ENCODE data around the gene RNF186. TPM values are rescaled to one million over a fixed set of nuclear protein-coding genes. Genes with fewer than 3 reads are reported as not detected.

Gene RNF186
- total RNA-seq, 1 experiment from 2014 or later: 0.69 TPM

DNA sequence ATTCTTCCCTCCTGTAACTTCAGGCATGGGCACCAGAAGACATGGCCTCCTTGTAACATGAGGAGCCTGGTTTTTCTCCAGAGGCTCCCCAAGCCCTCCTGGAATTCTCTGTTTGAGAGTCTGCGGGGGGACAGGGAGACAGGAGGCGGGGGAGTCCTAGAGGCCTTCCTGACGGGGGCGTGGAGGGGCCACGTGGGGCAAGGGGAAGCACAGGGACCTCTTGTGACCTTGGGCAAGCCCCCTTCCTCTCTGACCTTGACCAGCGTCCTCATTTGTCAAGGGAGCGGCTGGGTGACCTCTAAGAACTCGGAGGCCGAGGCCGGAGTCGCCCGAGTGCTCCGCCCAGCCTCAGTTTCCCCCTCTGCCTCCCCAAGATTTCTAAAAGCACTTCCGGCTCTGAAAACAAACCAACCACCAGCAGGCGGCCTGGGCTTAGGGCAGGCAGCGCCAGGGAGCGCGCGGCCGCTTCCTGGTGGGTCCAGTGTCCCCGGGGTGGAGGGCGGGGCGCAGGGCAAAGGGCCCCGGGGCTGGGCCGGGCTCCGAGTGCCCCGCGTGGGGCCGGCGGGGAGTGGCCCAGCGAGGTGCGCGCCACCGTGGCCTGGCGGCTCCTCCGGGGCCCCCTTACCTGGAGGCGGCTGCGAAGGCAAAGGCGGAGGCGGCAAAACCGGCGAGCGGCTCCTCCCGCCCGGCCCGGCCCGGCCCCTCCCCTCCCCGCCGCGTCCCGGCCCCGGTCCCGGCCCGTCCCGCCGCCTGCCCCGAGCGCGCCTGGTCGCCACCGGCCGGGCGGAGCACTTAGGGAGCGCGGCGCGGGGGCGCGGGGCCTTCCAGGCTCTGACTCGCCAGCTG, 15.6 kb downstream of the RNF186 start, which contains the start of gene TMCO4:
TSS of gene TMCO4 (minus strand) at position 687 of the 846 bp plus-strand sequence. CDS start 19,158 bp downstream, outside the sequence.
- peak; percentile 49 for DNase-seq
- H3K4me3 ChIP-seq (ENCODE audit: low read length): peak within 1 kb of the TSS; percentile 75
- H3K27me3 ChIP-seq (ENCODE audit: low read length): no peaks in the 10 kb centered on the region
- ChIA-PET CTCF (no interaction called here), POLR2A (ENCODE audit: unreplicated experiment) (no interaction called here)
- H3K9me2 ChIP-seq (replicated peaks; ENCODE audit: low read length): no peaks in the 10 kb centered on the region
- H4K20me1 ChIP-seq (ENCODE audit: low read length): no peaks in the 10 kb centered on the region
- H3K9me3 ChIP-seq (ENCODE audit: low read length): no peaks in the 10 kb centered on the region
- H3K36me3 ChIP-seq (ENCODE audit: low read depth, low read length): no peaks in the 10 kb centered on the region
- H2AFZ ChIP-seq (ENCODE audit: low read length): peak within 1 kb of the TSS; percentile 84
- intact Hi-C loops (cut with micrococcal nuclease): loop anchor here (2.0 to 5.0 kb wide), 3 partner anchors 48 to 73 kb away; no protein-coding TSS in a partner anchor
- BruUV-seq (replicated peaks): no TSS peak
- TF ChIP-seq EZH2phosphoT487 (IDR thresholded peaks at IDR 0.05; ENCODE audit: borderline replicate concordance, low read length) (no peak), EZH2 (IDR thresholded peaks at IDR 0.05; ENCODE audit: low read length, unreplicated experiment) (no peak)
- TF ChIP-seq, protein P1, sequence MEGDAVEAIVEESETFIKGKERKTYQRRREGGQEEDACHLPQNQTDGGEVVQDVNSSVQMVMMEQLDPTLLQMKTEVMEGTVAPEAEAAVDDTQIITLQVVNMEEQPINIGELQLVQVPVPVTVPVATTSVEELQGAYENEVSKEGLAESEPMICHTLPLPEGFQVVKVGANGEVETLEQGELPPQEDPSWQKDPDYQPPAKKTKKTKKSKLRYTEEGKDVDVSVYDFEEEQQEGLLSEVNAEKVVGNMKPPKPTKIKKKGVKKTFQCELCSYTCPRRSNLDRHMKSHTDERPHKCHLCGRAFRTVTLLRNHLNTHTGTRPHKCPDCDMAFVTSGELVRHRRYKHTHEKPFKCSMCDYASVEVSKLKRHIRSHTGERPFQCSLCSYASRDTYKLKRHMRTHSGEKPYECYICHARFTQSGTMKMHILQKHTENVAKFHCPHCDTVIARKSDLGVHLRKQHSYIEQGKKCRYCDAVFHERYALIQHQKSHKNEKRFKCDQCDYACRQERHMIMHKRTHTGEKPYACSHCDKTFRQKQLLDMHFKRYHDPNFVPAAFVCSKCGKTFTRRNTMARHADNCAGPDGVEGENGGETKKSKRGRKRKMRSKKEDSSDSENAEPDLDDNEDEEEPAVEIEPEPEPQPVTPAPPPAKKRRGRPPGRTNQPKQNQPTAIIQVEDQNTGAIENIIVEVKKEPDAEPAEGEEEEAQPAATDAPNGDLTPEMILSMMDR (conservative IDR thresholded peaks at IDR 0.05; ENCODE audit: low read depth, low read length): peak; percentile 39
- ATAC-seq: peak; percentile 81
- H3K4me2 ChIP-seq (ENCODE audit: low read length): peak within 1 kb of the TSS; percentile 88
- H3K79me2 ChIP-seq (ENCODE audit: low read length): no peaks in the 10 kb centered on the region
- H3K9ac ChIP-seq (ENCODE audit: low read length): peak within 1 kb of the TSS; percentile 77
- H3F3A ChIP-seq (ENCODE audit: low read length, unreplicated experiment): no peaks in the 10 kb centered on the region
- peaks cover 17% of the 10 kb centered on the region; the same call in 1 of the 2 replicates for H3K4me1 ChIP-seq (ENCODE audit: insufficient read depth, low read length)
- peak within 1 kb of the TSS; percentile 59 for H3K27ac ChIP-seq (ENCODE audit: low read length)

DNA sequence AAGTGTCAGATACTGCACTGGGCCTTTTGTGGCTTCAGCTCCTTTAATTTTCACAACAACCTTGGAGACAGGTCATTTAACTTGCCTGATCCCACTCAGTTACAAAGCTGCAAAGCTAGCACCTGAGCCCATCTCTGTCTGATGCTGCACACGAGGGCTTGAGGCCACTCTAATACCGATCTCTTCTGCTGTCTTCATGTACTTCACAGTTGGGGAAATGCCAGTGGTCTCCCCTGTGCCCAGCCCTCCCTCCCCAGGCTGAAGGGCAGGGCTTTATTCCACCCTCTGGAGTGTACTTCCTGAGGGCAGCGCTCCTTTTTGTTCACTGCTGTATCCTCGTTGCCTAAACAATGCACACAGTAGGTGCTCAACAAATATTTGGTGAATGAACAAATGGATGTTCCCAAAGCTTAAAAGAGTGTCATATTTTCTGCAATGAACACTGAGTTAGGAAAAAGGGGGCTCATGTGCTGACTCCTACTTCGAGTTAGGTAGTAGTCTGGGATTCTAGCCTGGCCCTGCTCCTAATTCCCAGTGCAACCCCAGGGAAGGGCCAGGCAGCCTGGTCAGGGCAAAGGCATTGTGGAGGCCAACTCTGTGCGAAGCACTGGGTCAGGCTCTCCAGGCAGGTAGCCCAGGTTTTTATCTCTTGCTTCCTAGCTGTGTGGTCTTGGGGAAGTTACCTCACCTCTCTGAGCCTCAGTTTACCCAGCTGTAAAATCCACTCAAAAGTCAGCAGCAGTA, 16.4 kb downstream of the RNF186 start:
- peak overlapping the region; percentile 39; the same call in 1 of the 2 replicates for H3K27ac ChIP-seq (ENCODE audit: low read length)
- no peak for DNase-seq
- no peaks in the 10 kb centered on the region for H4K20me1 ChIP-seq (ENCODE audit: low read length)
- no peaks in the 10 kb centered on the region for H3K27me3 ChIP-seq (ENCODE audit: low read length)
- ChIA-PET POLR2A (ENCODE audit: unreplicated experiment) (no interaction called here), CTCF (no interaction called here)
- ATAC-seq: no peak
- H3K4me3 ChIP-seq (ENCODE audit: low read length): peak overlapping the region; percentile 75; the same call in 1 of the 2 replicates
- H3K4me2 ChIP-seq (ENCODE audit: low read length): peak overlapping the region; percentile 88
- no peaks in the 10 kb centered on the region for H3K36me3 ChIP-seq (ENCODE audit: low read depth, low read length)
- intact Hi-C loops (cut with micrococcal nuclease): loop anchor here (2.0 to 5.0 kb wide), 2 partner anchors 64 to 74 kb away; no protein-coding TSS in a partner anchor
- no peaks in the 10 kb centered on the region for H3K9me3 ChIP-seq (ENCODE audit: low read length)
- no peaks in the 10 kb centered on the region for H3K79me2 ChIP-seq (ENCODE audit: low read length)
- TSS peak; percentile 63 for BruUV-seq (replicated peaks)
- TF ChIP-seq, protein P1 (conservative IDR thresholded peaks at IDR 0.05; ENCODE audit: low read depth, low read length): no peak
- TF ChIP-seq EZH2phosphoT487 (IDR thresholded peaks at IDR 0.05; ENCODE audit: borderline replicate concordance, low read length): no peak
- no peak for TF ChIP-seq EZH2 (IDR thresholded peaks at IDR 0.05; ENCODE audit: low read length, unreplicated experiment)
- H2AFZ ChIP-seq (ENCODE audit: low read length): peak overlapping the region; percentile 80
- H3F3A ChIP-seq (ENCODE audit: low read length, unreplicated experiment): no peaks in the 10 kb centered on the region
- peak overlapping the region; percentile 77 for H3K9ac ChIP-seq (ENCODE audit: low read length)
- H3K4me1 ChIP-seq (ENCODE audit: insufficient read depth, low read length): peaks cover 17% of the 10 kb centered on the region; the same call in 1 of the 2 replicates
- H3K9me2 ChIP-seq (replicated peaks; ENCODE audit: low read length): no peaks in the 10 kb centered on the region

Data from PC-3 (cell line).